GM21367 (cell line): ENCODE results near the gene ELMO3.

Experiments
- ATAC-seq: cut with Tn5 transposase; IDR thresholded peaks from one replicate; pipeline ENCODE4 v1.9.1; 2021; ENCODE audit not compliant: unreplicated experiment

The ELMO3 gene

GRCh38 chr16:67181346-67181745 lies 17.6 kb upstream of the ELMO3 start:
- no peak for ATAC-seq

- no peak for ATAC-seq
Observed at GRCh38 chr16:67182288-67182687, 16.6 kb upstream of the ELMO3 start.

- no peak for ATAC-seq
Observed at GRCh38 chr16:67183284-67183626, 15.7 kb upstream of the ELMO3 start.

GRCh38 chr16:67183627-67184452 lies 15.1 kb upstream of the ELMO3 start, which contains the start of gene MATCAP1:
Gene MATCAP1, minus strand, starts transcription at chr16:67183963. Its CDS starts 3,353 bp downstream, at chr16:67180610.
- peak; percentile 79 for ATAC-seq

GRCh38 chr16:67184453-67184994 lies 14.4 kb upstream of the ELMO3 start:
- ATAC-seq = no peak

GRCh38 chr16:67184995-67185650 lies 13.8 kb upstream of the ELMO3 start:
- no peak for ATAC-seq

- no peak for ATAC-seq
Observed at GRCh38 chr16:67185651-67186134, 13.2 kb upstream of the ELMO3 start.

GRCh38 chr16:67186550-67186950 lies 12.4 kb upstream of the ELMO3 start:
- ATAC-seq = no peak

- no peak for ATAC-seq
Observed at GRCh38 chr16:67187175-67187890, 11.6 kb upstream of the ELMO3 start.

GRCh38 chr16:67188323-67188722 lies 10.6 kb upstream of the ELMO3 start:
- ATAC-seq = no peak

- ATAC-seq = no peak
Observed at GRCh38 chr16:67188798-67189197, 10.1 kb upstream of the ELMO3 start.

GRCh38 chr16:67190041-67190440 lies 8.9 kb upstream of the ELMO3 start, which contains the start of gene EXOC3L1:
Gene EXOC3L1, minus strand, starts transcription at chr16:67190136. Its CDS starts 460 bp downstream, at chr16:67189676.
- no peak for ATAC-seq

- no peak for ATAC-seq
Observed at GRCh38 chr16:67190448-67191399, 8.2 kb upstream of the ELMO3 start.

GRCh38 chr16:67191411-67191994 lies 7.4 kb upstream of the ELMO3 start:
- no peak for ATAC-seq

- ATAC-seq = peak; percentile 75
Observed at GRCh38 chr16:67191995-67192681, 6.8 kb upstream of the ELMO3 start, which contains the start of gene E2F4. Gene E2F4, plus strand, starts transcription at chr16:67192155. Its CDS starts 73 bp downstream, at chr16:67192228.

- no peak for ATAC-seq
Observed at GRCh38 chr16:67192781-67193361, 6.1 kb upstream of the ELMO3 start.

- ATAC-seq = no peak
Observed at GRCh38 chr16:67193536-67193935, 5.4 kb upstream of the ELMO3 start.

GRCh38 chr16:67194260-67194659 lies 4.7 kb upstream of the ELMO3 start:
- no peak for ATAC-seq

- no peak for ATAC-seq
Observed at GRCh38 chr16:67195676-67196075, 3.3 kb upstream of the ELMO3 start.
